ENCODE results near the gene EPC2. TPM values are rescaled to one million over a fixed set of nuclear protein-coding genes. Genes with fewer than 3 reads are reported as not detected.

Gene EPC2
- total RNA-seq, 1 donor from 2014 or later, result 52.1 TPM

- Mint-ChIP-seq H3K9me3 (no peaks in the 10 kb centered on the region), H3K27me3 (no peaks in the 10 kb centered on the region), H3K27ac (no peak overlapping the region), H3K4me3 (no peak overlapping the region), H3K36me3 (ENCODE audit: low read depth) (peaks cover 39% of the 10 kb centered on the region), H3K4me1 (peaks cover 24% of the 10 kb centered on the region)
- CTCF ChIA-PET, result no interaction called here
- ATAC-seq (ENCODE audit: low read depth) (no peak), DNase-seq (no peak)
- POLR2A ChIA-PET, result interaction anchor here (0.8 kb wide), 1 partner anchor 20 kb away, joined by 5 read pairs; no protein-coding TSS in a partner anchor
- TF ChIP-seq, protein P1, sequence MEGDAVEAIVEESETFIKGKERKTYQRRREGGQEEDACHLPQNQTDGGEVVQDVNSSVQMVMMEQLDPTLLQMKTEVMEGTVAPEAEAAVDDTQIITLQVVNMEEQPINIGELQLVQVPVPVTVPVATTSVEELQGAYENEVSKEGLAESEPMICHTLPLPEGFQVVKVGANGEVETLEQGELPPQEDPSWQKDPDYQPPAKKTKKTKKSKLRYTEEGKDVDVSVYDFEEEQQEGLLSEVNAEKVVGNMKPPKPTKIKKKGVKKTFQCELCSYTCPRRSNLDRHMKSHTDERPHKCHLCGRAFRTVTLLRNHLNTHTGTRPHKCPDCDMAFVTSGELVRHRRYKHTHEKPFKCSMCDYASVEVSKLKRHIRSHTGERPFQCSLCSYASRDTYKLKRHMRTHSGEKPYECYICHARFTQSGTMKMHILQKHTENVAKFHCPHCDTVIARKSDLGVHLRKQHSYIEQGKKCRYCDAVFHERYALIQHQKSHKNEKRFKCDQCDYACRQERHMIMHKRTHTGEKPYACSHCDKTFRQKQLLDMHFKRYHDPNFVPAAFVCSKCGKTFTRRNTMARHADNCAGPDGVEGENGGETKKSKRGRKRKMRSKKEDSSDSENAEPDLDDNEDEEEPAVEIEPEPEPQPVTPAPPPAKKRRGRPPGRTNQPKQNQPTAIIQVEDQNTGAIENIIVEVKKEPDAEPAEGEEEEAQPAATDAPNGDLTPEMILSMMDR (IDR thresholded peaks at IDR 0.05), result no peak
- intact Hi-C loops (cut with micrococcal nuclease), result no loop called here
These were observed 100.8 kb downstream of the EPC2 start for GRCh38 chr2:148745151-148745851.

DNA sequence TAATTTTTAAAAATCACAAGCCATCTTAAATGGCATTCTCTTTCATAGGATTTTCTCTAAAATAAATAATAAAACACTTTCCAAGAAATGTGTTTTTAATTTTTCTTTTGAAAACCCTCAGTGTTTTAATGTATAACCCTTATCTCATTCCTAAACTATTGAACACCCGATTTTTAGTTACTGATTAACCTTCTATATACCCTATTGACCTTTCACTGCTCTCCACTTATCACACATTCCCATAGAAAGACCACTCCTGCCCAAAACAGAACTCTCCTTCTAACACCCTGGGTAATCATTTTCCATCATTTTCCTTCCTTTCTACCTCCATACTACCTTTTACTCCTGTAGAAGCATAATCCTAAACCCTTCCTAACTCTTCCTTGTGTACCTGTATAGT lies 102.4 kb downstream of the EPC2 start:
- H3K27ac Mint-ChIP-seq, result no peak overlapping the region
- H3K9me3 Mint-ChIP-seq, result no peaks in the 10 kb centered on the region
- no peak for DNase-seq
- intact Hi-C loops (cut with micrococcal nuclease), result no loop called here
- H3K27me3 Mint-ChIP-seq, result no peaks in the 10 kb centered on the region
- TF ChIP-seq, protein P1 (IDR thresholded peaks at IDR 0.05), result no peak
- CTCF ChIA-PET, result no interaction called here
- H3K36me3 Mint-ChIP-seq (ENCODE audit: low read depth), result peaks cover 44% of the 10 kb centered on the region
- POLR2A ChIA-PET, result no interaction called here
- no peak overlapping the region for H3K4me3 Mint-ChIP-seq
- H3K4me1 Mint-ChIP-seq, result peaks cover 14% of the 10 kb centered on the region
- no peak for ATAC-seq (ENCODE audit: low read depth)

DNA sequence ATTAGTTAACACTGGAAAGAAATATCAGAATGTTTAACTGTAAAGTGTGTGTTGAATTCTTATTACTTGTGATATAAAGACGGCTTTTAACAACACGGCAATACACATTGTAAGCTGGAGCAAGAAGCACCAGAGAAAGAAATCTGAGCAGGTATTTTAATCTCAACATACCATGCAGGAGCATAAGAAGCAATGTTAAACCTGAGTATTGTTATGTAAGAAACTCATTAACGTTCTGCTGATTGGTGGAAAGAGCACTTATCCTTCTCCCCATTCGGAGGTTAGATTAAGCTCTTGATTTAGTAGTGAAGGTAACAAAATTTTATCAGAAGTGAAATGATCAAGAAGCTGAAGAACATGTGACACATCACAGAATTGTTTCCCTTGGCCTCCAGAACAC lies 107.4 kb downstream of the EPC2 start:
- Mint-ChIP-seq H3K27me3 (no peaks in the 10 kb centered on the region), H3K9me3 (no peaks in the 10 kb centered on the region), H3K27ac (no peak overlapping the region), H3K36me3 (ENCODE audit: low read depth) (peaks cover 52% of the 10 kb centered on the region), H3K4me3 (no peak overlapping the region), H3K4me1 (no peaks in the 10 kb centered on the region)
- intact Hi-C loops (cut with micrococcal nuclease), result no loop called here
- CTCF ChIA-PET, result no interaction called here
- TF ChIP-seq, protein P1 (IDR thresholded peaks at IDR 0.05), result no peak
- ATAC-seq (ENCODE audit: low read depth) (no peak), DNase-seq (no peak)
- POLR2A ChIA-PET, result no interaction called here

GRCh38 chr2:148752977-148753376 lies 108.4 kb downstream of the EPC2 start:
- ATAC-seq (ENCODE audit: low read depth), result no peak
- intact Hi-C loops (cut with micrococcal nuclease), result no loop called here
- Mint-ChIP-seq H3K36me3 (ENCODE audit: low read depth) (peaks cover 48% of the 10 kb centered on the region), H3K27me3 (no peaks in the 10 kb centered on the region), H3K9me3 (no peaks in the 10 kb centered on the region), H3K27ac (no peak overlapping the region), H3K4me3 (no peak overlapping the region), H3K4me1 (no peaks in the 10 kb centered on the region)
- TF ChIP-seq, protein P1 (IDR thresholded peaks at IDR 0.05), result no peak
- DNase-seq, result no peak
- ChIA-PET CTCF (no interaction called here), POLR2A (no interaction called here)

DNA sequence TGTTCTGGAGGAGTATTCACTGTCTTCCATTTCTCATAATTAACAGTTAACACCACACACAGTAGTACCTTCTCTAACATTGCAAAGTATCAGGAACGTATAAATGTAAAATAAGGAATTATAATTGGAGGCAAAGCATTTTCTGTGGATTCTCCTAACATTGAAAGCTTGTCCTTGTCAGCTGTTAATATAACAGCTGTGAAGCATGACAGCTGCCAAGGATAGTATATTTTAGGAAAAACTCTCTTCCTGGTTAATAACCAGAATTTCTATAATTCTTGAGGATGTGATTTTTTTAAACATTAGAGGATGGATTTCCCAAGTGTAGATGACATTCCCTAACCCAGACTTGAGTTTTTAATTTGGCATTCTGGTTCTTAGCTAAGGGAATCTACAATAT lies 110.3 kb downstream of the EPC2 start:
- Mint-ChIP-seq H3K9me3 (no peaks in the 10 kb centered on the region), H3K27ac (no peak overlapping the region), H3K36me3 (ENCODE audit: low read depth) (peaks cover 47% of the 10 kb centered on the region), H3K4me3 (no peak overlapping the region), H3K4me1 (peaks cover 2% of the 10 kb centered on the region), H3K27me3 (no peaks in the 10 kb centered on the region)
- TF ChIP-seq, protein P1 (IDR thresholded peaks at IDR 0.05), result no peak
- intact Hi-C loops (cut with micrococcal nuclease), result no loop called here
- ChIA-PET POLR2A (no interaction called here), CTCF (no interaction called here)
- DNase-seq (no peak), ATAC-seq (ENCODE audit: low read depth) (no peak)

All from activated B cell treated with CpG ODN at 0.5 μM for 24 hours (primary cell).